Prostate gland (tissue), 2 donors: ENCODE results near the gene C9orf152. TPM values are rescaled to one million over a fixed set of nuclear protein-coding genes. Genes with fewer than 3 reads are reported as not detected.

Experiments
- DNase-seq: peaks from one replicate; pipeline ENCODE4 v3.0.0-alpha.2; 2019; ENCODE audit warnings: low spot score
- H3K27ac ChIP-seq, 2 donors: fragments of 200-600 bp; sonication (generic); 2 replicates each; pipeline ENCODE4 v1.5.1; 2017 to 2019
- H3K27me3 ChIP-seq: fragments of 200-600 bp; sonication (generic); replicated peaks from 2 replicates; pipeline ENCODE4 v1.5.1; 2019; ENCODE audit not compliant: insufficient read depth
- H3K36me3 ChIP-seq, 2 donors: fragments of 200-600 bp; sonication (generic); 1 replicate in 1 of 2; 2 replicates in 1 of 2; pipeline versions ENCODE4 v1.5.1 to v1.8.1; 2017 to 2019
- H3K4me1 ChIP-seq: fragments of 200-600 bp; sonication (generic); replicated peaks from 2 replicates; pipeline ENCODE4 v1.5.1; 2019
- H3K4me3 ChIP-seq, 2 donors: fragments of 200-600 bp; sonication (generic); 2 replicates each; pipeline ENCODE4 v1.5.1; 2017 to 2019
- H3K9me3 ChIP-seq: fragments of 200-600 bp; sonication (generic); 2 replicates; pipeline ENCODE4 v1.5.1; 2017
- POLR2A ChIP-seq: fragments of 450-650 bp; IDR thresholded peaks from one replicate; pipeline ENCODE4 v1.6.1; 2016; ENCODE audit warnings: antibody characterized with exemption, mild to moderate bottlenecking
- POLR2AphosphoS5 ChIP-seq: sonication (generic); formaldehyde crosslinking; IDR thresholded peaks from one replicate; pipeline ENCODE4 v1.6.1; 2017; ENCODE audit warnings: antibody characterized with exemption
- WGBS: methylation state at CpG from one replicate; pipeline ENCODE4 v1.1.5; 2018; 5-methylcytosine and 5-hydroxymethylcytosine counted together
- intact Hi-C: fragments of 100-400 bp; cut with DNase I; formaldehyde crosslinking; loops from one replicate; pipeline ENCODE4 v1.14.2; 2022
- total RNA-seq, 2 donors: library from RNA; depleted of rRNA; stranded (reverse); fragments of >200 nt; gene quantifications; one replicate each; pipeline ENCODE4 v1.1.0, GENCODE V29; 2016
- TF ChIP-seq, protein P1 (sequence below), 4 experiments: fragments of 200-600 bp in 2 of 4; fragments of 450-650 bp in 2 of 4; sonication (generic) in 2 of 4; IDR thresholded peaks; 1 replicate in 3 of 4; 2 replicates in 1 of 4; pipeline ENCODE4 v1.5.1; 2016 to 2019; ENCODE audit warnings: antibody characterized with exemption in 4 of 4, mild to moderate bottlenecking in 2 of 4, moderate library complexity in 2 of 4

The C9orf152 gene
- total RNA-seq, 2 donors from 2014 or later: 9.0 to 32.6 TPM

DNA sequence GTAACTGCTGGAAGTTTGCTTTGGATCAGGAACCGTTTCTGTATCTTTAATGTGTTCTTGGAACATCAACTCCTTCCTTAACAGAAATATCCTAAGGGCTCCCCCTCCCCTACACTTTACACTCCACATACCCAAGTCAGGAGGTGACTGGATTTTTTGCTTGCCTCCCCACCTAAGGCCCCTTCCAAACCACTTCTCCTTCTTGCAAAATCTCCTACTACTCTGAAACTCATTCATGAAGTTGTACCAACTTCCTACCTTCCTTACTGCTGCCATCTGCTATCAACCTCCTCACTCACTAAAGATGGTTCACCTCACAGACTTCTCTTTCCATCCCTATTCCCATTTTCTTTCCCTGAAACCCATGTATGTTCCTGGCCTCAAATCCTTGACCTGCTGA is 32.2 kb upstream of the C9orf152 start:
- Histone ChIP-seq H3K27me3 (no peaks in the 10 kb centered on the region), H3K36me3 (no peaks in the 10 kb centered on the region), H3K27ac (no peak overlapping the region), H3K4me1 (no peaks in the 10 kb centered on the region), H3K4me3 (no peak overlapping the region), H3K9me3 (no peaks in the 10 kb centered on the region)
- TF ChIP-seq POLR2A: no peak
- TF ChIP-seq, protein P1, sequence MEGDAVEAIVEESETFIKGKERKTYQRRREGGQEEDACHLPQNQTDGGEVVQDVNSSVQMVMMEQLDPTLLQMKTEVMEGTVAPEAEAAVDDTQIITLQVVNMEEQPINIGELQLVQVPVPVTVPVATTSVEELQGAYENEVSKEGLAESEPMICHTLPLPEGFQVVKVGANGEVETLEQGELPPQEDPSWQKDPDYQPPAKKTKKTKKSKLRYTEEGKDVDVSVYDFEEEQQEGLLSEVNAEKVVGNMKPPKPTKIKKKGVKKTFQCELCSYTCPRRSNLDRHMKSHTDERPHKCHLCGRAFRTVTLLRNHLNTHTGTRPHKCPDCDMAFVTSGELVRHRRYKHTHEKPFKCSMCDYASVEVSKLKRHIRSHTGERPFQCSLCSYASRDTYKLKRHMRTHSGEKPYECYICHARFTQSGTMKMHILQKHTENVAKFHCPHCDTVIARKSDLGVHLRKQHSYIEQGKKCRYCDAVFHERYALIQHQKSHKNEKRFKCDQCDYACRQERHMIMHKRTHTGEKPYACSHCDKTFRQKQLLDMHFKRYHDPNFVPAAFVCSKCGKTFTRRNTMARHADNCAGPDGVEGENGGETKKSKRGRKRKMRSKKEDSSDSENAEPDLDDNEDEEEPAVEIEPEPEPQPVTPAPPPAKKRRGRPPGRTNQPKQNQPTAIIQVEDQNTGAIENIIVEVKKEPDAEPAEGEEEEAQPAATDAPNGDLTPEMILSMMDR (IDR thresholded peaks at IDR 0.05): no peak
- no peak for TF ChIP-seq POLR2AphosphoS5
- DNase-seq: no peak
- intact Hi-C loops: no loop called here
- WGBS: 10% methylated on average over 1 of the region's 1 CpG

DNA sequence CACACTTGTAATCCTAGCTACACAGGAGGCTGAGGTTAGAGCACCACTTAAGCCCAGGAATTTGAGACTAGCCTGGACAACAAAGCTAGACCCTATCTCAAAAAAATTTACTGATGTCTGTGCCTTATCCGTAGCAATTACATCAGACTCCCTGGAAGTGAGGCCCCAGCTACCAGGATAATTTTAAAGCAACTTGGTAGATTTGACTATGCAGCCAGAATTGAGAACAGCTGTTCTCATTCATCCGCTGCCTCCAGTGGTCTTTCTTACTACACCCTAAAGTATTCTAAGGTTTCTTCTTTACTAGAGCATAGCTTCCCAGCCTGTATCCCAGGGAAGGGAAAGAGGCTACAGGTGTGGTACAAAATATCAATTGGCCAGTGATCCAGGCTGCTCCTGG is 20.4 kb upstream of the C9orf152 start:
- no peaks in the 10 kb centered on the region for H3K27me3 ChIP-seq
- no peak overlapping the region for H3K27ac ChIP-seq
- intact Hi-C loops: no loop called here
- H3K4me1 ChIP-seq: no peaks in the 10 kb centered on the region
- H3K9me3 ChIP-seq: no peaks in the 10 kb centered on the region
- DNase-seq: no peak
- H3K4me3 ChIP-seq: no peak overlapping the region
- H3K36me3 ChIP-seq: no peaks in the 10 kb centered on the region
- 90% methylated on average over 2 of the region's 2 CpGs for WGBS
- TF ChIP-seq POLR2A (no peak), POLR2AphosphoS5 (no peak)
- TF ChIP-seq, protein P1 (IDR thresholded peaks at IDR 0.05): no peak

DNA sequence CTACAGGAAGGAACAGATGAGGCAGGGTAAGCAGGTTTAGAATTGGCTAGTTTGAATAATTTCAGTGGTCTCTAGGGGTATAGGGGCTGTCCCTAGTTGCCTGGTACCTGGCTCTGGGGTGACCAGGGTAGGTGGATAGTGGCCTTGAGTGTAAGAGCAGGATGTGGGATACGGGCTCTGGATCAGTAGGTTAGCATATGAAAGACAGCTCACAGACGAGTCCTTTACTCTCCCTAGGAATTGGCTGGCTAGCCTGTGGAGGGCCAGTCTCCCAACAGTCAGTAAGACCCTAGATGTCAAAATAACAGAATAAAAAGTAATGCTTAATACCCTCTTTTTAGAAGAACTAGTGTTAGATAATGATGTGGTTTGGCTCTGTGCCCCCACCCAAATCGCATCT is 16.6 kb upstream of the C9orf152 start:
- H3K36me3 ChIP-seq: no peaks in the 10 kb centered on the region
- no peak for DNase-seq
- H3K27me3 ChIP-seq: no peaks in the 10 kb centered on the region
- H3K9me3 ChIP-seq: no peaks in the 10 kb centered on the region
- H3K27ac ChIP-seq: no peak overlapping the region
- H3K4me1 ChIP-seq: no peaks in the 10 kb centered on the region
- TF ChIP-seq POLR2AphosphoS5: no peak
- no peak for TF ChIP-seq POLR2A
- TF ChIP-seq, protein P1 (IDR thresholded peaks at IDR 0.05): no peak
- 88% methylated on average over 3 of the region's 3 CpGs for WGBS
- no peak overlapping the region for H3K4me3 ChIP-seq
- intact Hi-C loops: no loop called here

DNA sequence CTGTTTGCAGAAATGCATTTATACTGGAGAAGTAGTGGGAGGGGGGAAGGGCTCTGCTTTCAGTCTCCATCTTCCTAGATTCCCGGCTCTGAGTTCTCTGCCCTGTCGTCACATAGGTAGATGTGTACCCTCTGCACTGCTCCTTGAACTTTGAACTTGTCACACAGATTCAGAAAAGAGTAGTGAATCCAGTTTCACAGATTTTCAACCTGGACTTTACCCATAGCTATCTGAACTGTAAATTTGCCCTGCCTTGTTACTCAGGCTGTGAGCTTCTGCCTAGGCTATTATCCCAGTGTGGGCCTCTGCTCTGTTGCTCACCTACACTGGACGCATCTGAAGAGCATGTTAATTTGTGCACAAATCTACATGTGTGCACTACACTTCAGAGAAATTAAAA is 12.8 kb upstream of the C9orf152 start:
- no peaks in the 10 kb centered on the region for H3K4me1 ChIP-seq
- TF ChIP-seq POLR2A (no peak), POLR2AphosphoS5 (no peak)
- TF ChIP-seq, protein P1 (IDR thresholded peaks at IDR 0.05): no peak
- H3K4me3 ChIP-seq: no peak overlapping the region
- H3K27ac ChIP-seq: no peak overlapping the region
- intact Hi-C loops: no loop called here
- H3K9me3 ChIP-seq: no peaks in the 10 kb centered on the region
- 92% methylated on average over 3 of the region's 3 CpGs for WGBS
- DNase-seq: no peak
- no peaks in the 10 kb centered on the region for H3K27me3 ChIP-seq
- H3K36me3 ChIP-seq: no peaks in the 10 kb centered on the region

DNA sequence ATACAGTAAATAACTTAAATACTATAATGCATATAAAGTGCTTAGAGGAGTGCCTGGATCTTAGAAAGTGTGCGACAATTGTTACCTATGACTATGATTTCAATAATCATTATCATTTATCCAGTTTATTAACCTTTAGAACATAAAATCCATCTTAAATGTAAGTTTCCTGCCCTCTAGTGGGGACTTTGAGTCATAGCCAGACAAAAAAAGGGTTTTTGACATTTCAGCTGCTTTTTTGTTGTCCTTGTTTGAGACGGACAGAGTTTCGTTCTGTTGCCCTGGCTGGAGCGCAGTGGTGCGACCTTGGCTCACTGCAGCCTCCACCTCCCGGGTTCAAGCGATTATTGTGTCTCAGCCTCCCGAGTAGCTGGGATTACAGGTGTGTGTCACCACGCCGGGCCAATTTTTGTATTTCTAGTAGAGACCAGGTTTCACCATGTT is 9.7 kb upstream of the C9orf152 start:
- 26% methylated on average over 10 of the region's 10 CpGs for WGBS
- Histone ChIP-seq H3K27me3 (no peaks in the 10 kb centered on the region), H3K27ac (no peak overlapping the region), H3K36me3 (no peaks in the 10 kb centered on the region), H3K9me3 (no peaks in the 10 kb centered on the region), H3K4me3 (no peak overlapping the region), H3K4me1 (no peaks in the 10 kb centered on the region)
- peak; percentile 14 for DNase-seq
- intact Hi-C loops: loop anchor here (2.0 to 5.0 kb wide), 3 partner anchors 35 to 645 kb away; no protein-coding TSS in a partner anchor
- TF ChIP-seq, protein P1 (IDR thresholded peaks at IDR 0.05): peak; percentile 69 to 89 (median 81)
- no peak for TF ChIP-seq POLR2A
